Measurements from ENCODE around the gene KANSL1.
"Not testable (repeated sequence)": the region's sequence is repeated elsewhere in the genome, so short reads cannot be mapped to it uniquely, and the experiment has no call there.

KANSL1 gene

DNA sequence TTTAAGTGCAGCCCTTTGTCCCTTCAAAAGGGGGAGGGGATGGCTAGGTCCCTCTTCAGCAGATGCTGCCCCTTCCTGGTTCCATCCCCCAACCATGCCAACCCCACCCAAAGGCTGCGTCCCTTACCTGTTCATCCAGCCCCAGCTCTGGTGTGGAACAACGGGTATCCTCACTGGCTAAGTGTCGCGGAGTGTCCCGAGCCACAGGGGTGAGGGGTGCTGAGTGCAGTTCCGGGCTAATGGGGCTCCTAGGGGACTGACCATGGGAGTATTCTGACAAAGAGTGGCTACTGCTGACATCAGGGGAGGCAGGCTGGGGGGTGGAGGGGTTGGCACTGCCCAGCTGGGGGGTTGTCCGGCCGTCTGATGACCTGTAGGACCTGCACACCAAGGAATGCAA is 161.3 kb downstream of the KANSL1 start:
- no peak for DNase-seq

DNA sequence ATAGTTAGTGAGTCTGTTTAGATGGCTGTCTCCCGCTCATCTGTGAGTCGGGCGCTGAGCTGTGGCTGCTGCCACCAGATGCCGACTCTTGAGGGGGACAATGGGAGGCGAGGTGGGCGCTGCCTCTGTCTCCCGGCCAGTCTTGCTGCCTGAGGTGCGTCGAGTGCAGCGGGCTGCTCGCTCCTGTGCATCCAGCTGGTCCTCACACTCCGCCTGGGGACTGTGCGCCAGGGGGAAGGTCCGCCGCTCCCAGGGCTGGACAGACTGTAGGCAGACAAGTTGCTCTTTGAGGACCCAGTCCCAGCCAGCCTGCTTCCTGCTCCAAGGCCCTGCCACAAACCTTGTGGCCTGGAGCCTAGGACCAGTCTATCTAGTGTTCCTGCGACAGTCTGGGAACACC is 161.8 kb downstream of the KANSL1 start:
- no peak for DNase-seq

DNA sequence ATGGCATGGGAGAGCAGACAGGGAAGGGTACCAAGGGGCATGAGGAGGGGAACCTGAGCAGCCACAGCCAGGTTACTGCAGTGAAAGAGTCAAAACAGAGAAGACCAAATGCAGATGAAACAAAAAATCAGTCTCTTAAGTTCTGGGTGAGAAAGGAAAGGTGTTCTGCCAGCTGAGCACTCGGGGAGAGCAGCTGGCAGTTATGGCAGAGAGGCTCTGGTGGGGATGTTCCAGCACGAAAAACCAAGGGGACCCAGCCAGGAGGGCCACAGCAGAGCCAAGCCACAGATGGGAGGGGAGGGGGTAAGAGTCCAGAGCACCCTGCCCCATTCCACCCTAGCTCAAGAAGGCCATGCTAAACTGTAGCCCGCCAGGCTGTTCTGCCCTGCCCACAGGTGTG is 162.5 kb downstream of the KANSL1 start:
- DNase-seq, result no peak

DNA sequence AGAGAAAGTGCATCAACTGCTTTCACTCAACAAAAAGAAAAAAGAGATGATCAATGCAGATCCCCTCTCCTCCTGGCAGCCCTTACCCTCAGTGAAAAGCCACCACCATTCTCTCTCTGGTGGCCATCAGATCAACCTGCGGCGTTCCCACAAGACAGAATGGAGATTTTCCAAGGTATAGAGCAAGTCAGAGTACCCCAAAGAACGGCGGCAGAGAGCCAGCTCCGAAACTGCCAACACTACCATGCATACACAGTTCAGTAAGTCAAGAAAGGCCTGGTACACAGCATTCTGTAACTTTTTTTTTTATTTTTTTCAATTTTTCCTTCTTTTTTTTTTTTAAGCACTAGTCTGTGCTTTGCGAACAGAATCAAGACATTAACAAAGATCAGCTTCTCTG is 163.6 kb downstream of the KANSL1 start:
- DNase-seq, result no peak

DNA sequence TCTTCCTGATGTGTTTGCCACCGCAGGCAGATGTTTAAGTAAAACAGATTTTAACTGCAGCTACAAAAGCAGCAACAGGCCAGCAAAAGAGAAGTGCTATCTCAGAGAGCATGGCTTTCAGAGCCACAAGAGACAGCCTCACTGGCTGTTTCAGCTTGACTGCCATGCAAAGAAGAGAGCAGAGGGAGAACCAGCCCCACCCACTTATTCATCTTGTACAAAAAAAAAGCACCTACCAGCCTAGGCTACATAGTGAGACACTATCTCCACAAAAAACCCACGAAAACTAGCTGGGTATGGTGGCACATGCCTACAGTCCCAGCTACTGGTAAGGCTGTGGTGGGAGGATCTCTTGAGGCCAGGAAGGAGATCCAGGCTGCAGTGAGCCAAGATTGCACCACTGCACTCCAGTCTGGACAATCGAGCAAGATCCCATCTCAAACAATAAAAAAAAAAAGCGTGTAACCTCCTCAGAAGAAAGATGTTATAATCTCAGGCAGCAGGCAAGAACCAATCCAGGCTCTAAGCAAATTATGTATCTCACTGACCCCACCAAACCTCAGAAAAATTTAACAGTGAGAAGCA is 164.2 kb downstream of the KANSL1 start:
- no peak for DNase-seq

DNA sequence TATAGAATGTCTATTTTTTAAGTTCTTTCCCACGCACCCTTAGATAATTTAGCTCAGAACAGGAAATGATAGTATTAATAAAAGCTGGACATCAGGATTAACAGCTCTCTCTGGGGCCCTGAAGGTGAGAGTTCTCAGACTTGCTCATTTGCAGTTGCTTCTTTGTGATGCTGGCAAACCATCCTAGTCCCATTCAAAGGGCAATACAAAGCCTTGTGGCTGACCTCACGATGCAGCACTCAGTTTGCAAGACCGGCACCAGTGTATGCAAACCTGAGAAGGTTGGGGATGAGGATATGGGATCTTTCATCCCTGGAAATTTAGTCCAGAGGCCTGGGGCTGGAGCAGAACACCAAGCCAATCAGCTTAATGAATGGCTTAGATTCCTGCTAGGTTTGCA is 164.9 kb downstream of the KANSL1 start:
- no peak for DNase-seq

DNA sequence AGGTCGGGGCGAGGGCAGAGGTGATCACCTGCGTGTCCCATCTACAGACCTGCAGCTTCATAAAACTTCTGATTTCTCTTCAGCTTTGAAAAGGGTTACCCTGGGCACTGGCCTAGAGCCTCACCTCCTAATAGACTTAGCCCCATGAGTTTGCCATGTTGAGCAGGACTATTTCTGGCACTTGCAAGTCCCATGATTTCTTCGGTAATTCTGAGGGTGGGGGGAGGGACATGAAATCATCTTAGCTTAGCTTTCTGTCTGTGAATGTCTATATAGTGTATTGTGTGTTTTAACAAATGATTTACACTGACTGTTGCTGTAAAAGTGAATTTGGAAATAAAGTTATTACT is 165.3 kb downstream of the KANSL1 start:
- no peak for DNase-seq

DNA sequence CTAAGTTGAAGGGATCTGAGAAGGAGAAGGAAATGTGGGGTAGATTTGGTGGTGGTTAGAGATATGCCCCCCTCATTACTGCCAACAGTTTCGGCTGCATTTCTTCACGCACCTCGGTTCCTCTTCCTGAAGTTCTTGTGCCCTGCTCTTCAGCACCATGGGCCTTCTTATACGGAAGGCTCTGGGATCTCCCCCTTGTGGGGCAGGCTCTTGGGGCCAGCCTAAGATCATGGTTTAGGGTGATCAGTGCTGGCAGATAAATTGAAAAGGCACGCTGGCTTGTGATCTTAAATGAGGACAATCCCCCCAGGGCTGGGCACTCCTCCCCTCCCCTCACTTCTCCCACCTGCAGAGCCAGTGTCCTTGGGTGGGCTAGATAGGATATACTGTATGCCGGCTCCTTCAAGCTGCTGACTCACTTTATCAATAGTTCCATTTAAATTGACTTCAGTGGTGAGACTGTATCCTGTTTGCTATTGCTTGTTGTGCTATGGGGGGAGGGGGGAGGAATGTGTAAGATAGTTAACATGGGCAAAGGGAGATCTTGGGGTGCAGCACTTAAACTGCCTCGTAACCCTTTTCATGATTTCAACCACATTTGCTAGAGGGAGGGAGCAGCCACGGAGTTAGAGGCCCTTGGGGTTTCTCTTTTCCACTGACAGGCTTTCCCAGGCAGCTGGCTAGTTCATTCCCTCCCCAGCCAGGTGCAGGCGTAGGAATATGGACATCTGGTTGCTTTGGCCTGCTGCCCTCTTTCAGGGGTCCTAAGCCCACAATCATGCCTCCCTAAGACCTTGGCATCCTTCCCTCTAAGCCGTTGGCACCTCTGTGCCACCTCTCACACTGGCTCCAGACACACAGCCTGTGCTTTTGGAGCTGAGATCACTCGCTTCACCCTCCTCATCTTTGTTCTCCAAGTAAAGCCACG is 165.9 kb downstream of the KANSL1 start:
- no peak for DNase-seq

DNA sequence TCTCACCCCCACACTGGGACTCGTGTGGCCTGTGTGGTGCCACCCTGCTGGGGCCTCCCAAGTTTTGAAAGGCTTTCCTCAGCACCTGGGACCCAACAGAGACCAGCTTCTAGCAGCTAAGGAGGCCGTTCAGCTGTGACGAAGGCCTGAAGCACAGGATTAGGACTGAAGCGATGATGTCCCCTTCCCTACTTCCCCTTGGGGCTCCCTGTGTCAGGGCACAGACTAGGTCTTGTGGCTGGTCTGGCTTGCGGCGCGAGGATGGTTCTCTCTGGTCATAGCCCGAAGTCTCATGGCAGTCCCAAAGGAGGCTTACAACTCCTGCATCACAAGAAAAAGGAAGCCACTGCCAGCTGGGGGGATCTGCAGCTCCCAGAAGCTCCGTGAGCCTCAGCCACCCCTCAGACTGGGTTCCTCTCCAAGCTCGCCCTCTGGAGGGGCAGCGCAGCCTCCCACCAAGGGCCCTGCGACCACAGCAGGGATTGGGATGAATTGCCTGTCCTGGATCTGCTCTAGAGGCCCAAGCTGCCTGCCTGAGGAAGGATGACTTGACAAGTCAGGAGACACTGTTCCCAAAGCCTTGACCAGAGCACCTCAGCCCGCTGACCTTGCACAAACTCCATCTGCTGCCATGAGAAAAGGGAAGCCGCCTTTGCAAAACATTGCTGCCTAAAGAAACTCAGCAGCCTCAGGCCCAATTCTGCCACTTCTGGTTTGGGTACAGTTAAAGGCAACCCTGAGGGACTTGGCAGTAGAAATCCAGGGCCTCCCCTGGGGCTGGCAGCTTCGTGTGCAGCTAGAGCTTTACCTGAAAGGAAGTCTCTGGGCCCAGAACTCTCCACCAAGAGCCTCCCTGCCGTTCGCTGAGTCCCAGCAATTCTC is 166.8 kb downstream of the KANSL1 start:
- DNase-seq, result no peak

DNA sequence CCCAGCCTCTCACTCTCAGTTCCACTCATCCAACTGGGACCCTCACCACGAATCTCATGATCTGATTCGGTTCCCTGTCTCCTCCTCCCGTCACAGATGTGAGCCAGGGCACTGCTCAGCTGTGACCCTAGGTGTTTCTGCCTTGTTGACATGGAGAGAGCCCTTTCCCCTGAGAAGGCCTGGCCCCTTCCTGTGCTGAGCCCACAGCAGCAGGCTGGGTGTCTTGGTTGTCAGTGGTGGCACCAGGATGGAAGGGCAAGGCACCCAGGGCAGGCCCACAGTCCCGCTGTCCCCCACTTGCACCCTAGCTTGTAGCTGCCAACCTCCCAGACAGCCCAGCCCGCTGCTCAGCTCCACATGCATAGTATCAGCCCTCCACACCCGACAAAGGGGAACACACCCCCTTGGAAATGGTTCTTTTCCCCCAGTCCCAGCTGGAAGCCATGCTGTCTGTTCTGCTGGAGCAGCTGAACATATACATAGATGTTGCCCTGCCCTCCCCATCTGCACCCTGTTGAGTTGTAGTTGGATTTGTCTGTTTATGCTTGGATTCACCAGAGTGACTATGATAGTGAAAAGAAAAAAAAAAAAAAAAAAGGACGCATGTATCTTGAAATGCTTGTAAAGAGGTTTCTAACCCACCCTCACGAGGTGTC is 167.6 kb downstream of the KANSL1 start:
- no peak for DNase-seq

DNA sequence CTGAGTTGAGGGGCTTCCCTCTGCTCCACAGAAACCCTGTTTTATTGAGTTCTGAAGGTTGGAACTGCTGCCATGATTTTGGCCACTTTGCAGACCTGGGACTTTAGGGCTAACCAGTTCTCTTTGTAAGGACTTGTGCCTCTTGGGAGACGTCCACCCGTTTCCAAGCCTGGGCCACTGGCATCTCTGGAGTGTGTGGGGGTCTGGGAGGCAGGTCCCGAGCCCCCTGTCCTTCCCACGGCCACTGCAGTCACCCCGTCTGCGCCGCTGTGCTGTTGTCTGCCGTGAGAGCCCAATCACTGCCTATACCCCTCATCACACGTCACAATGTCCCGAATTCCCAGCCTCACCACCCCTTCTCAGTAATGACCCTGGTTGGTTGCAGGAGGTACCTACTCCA is 168.2 kb downstream of the KANSL1 start:
- DNase-seq, result no peak

DNA sequence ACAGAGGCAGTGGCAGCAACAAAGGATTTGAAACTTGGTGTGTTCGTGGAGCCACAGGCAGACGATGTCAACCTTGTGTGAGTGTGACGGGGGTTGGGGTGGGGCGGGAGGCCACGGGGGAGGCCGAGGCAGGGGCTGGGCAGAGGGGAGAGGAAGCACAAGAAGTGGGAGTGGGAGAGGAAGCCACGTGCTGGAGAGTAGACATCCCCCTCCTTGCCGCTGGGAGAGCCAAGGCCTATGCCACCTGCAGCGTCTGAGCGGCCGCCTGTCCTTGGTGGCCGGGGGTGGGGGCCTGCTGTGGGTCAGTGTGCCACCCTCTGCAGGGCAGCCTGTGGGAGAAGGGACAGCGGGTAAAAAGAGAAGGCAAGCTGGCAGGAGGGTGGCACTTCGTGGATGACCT is 168.6 kb downstream of the KANSL1 start:
- no peak for DNase-seq

DNA sequence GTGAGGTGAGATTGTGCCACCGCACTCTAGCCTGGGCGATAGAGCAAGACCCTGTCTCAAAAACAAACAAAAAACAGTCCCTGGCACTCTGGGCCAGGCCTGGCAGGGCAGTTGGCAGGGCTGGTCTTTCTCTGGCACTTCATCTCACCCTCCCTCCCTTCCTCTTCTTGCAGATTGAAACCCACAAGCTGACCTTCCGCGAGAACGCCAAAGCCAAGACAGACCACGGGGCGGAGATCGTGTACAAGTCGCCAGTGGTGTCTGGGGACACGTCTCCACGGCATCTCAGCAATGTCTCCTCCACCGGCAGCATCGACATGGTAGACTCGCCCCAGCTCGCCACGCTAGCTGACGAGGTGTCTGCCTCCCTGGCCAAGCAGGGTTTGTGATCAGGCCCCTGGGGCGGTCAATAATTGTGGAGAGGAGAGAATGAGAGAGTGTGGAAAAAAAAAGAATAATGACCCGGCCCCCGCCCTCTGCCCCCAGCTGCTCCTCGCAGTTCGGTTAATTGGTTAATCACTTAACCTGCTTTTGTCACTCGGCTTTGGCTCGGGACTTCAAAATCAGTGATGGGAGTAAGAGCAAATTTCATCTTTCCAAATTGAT is 169.3 kb downstream of the KANSL1 start:
- no peak for DNase-seq

DNA sequence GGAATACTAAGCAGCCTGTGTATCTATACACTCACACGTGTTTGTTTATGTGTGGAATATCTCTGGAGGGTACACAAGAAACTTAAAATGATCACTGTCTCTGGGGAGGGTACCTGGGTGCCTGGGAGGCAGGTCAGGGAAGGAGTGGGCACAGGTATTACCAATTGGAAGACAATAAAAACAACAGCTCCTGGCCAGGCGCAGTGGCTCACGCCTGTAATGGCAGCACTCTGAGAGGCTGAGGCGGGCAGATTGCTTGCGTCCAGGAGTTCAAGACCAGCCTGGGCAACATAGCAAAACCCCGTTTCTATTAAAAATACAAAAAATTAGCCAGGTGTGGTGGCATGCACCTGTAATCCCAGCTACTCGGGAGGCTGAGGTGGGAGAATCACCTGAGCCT is 169.9 kb downstream of the KANSL1 start:
- DNase-seq, result not testable (repeated sequence)

DNA sequence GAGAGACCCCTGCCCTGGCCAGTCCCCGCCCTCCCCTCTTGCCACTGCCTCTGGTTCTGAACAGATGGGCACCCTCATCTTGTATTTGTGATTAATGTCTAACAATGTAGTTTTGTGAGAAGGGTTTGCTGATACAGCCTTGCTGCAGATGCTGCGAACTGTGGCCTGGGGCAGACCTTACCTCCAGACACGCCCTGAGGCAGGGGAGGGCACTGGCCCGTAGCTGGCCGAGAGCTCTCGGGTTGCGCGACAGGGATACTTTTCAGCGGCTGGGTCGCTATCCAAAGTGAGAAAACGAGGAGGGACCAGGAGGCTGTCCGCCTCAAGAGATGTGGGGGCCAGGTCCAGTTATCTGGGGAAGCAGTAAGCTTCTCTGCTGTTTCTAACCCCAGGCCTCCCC is 172.2 kb downstream of the KANSL1 start:
- no peak for DNase-seq

DNA sequence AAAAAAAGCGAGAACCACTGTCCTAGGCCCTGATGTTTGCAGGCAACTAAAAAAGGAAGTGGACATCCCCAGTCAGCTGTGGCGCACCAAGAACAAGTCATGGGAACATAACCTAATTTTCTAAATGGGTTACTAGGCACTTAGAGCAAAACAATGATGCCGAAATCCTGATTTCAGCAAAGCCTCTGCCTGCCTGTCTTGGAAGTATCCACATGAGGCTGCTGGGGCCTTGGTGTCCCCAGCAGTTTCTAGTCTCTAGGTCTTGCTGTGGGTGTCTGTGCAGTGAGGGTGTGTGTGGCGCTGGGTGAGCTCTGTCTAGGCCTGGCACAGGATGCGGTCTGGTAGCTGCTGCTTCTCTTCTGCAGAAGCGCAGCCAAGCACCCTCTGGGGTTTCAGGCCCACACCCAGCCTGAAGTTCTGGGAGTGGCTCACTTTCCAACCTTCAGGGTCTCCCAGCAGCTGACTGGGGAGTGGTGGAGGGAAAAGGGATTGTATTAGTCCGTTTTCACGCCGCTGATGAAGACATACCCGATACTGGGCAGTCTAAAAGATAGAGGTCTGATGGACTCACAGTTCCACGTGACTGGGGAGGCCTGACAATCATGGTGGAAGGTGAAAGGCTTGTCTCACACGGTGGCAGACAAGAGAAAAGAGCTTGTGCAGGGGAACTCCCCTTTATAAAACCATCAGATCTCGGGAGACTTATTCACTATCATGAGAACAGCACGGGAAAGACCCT is 173.0 kb downstream of the KANSL1 start:
- peak; percentile 63 for DNase-seq

DNA sequence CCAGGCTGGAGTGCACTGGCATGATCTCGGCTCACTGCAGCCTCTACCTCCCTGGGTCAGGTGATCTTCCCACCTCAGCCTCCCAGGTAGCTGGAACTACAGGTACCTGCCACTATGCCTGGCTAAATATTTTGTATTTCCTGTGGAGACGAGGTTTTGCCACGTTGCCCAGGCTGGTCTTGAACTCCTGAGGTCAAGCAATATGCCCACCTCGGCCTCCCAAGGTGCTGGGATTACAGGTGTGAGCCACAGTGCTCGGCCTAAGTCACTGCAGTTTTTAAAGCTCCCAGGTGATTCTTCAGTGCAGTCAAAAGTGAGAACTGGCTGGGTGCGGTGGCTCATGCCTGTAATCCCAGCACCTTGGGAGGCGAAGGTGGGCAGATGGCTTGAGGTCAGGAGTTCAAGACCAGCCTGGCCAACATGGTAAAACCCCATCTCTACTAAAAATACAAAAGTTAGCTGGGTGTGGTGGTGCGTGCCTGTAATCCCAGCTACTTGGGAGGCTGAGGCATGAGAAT is 173.8 kb downstream of the KANSL1 start:
- DNase-seq, result not testable (repeated sequence)

DNA sequence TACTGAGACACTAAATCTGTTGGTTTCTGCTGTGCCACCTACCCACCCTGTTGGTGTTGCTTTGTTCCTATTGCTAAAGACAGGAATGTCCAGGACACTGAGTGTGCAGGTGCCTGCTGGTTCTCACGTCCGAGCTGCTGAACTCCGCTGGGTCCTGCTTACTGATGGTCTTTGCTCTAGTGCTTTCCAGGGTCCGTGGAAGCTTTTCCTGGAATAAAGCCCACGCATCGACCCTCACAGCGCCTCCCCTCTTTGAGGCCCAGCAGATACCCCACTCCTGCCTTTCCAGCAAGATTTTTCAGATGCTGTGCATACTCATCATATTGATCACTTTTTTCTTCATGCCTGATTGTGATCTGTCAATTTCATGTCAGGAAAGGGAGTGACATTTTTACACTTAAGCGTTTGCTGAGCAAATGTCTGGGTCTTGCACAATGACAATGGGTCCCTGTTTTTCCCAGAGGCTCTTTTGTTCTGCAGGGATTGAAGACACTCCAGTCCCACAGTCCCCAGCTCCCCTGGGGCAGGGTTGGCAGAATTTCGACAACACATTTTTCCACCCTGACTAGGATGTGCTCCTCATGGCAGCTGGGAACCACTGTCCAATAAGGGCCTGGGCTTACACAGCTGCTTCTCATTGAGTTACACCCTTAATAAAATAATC is 179.6 kb downstream of the KANSL1 start:
- no peak for DNase-seq

DNA sequence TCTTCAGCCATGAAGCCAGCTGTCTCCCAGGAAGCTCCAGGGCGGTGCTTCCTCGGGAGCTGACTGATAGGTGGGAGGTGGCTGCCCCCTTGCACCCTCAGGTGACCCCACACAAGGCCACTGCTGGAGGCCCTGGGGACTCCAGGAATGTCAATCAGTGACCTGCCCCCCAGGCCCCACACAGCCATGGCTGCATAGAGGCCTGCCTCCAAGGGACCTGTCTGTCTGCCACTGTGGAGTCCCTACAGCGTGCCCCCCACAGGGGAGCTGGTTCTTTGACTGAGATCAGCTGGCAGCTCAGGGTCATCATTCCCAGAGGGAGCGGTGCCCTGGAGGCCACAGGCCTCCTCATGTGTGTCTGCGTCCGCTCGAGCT is 180.1 kb downstream of the KANSL1 start:
- no peak for DNase-seq

DNA sequence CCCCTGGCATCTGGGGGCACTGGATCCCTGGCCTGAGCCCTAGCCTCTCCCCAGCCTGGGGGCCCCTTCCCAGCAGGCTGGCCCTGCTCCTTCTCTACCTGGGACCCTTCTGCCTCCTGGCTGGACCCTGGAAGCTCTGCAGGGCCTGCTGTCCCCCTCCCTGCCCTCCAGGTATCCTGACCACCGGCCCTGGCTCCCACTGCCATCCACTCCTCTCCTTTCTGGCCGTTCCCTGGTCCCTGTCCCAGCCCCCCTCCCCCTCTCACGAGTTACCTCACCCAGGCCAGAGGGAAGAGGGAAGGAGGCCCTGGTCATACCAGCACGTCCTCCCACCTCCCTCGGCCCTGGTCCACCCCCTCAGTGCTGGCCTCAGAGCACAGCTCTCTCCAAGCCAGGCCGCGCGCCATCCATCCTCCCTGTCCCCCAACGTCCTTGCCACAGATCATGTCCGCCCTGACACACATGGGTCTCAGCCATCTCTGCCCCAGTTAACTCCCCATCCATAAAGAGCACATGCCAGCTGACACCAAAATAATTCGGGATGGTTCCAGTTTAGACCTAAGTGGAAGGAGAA is 180.6 kb downstream of the KANSL1 start:
- DNase-seq, result no peak

Measured in stimulated activated CD8-positive, alpha-beta memory T cell treated with anti-CD3 and anti-CD28 coated beads, Interleukin-4, amount 100 ng/mL, for 48 hours (primary cell).